CD4-positive, alpha-beta T cell treated with Interleukin-10 for 1 hour (primary cell): ENCODE data around the gene MOK.

Source experiments
- DNase-seq: peaks from one replicate; pipeline ENCODE4 v3.0.0-alpha.2; 2020

Gene MOK

GRCh38 chr14:102222751-102223150 lies 82.2 kb downstream of the MOK start:
- no peak for DNase-seq

DNA sequence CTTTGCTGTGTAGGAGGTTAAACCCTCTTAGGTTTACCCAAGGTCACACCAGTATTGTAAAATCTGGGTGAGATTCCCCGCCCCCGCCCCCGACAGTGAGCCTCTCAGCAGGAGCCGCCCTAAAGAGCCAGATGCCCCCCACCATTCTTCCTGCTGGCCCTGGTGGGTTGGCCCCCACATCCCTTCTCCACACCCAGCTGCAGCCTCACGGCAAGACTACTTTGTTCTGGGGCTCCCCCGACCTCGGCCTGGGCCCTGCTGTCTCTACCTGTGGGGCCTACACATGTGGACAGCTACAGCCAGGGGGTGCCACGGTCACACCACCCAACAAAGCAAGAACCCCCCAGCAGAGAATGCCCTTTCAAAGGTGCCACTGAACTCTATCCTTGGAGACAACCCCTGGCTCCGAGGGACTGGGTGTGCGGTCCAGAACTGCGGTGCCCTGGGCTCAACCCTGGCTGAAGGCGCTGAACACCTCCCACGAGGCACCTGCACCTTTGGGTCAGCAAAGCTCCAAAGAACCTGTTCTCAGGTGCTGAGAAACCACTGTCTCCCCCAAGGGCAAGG lies 82.9 kb downstream of the MOK start:
- DNase-seq, result no peak

DNA sequence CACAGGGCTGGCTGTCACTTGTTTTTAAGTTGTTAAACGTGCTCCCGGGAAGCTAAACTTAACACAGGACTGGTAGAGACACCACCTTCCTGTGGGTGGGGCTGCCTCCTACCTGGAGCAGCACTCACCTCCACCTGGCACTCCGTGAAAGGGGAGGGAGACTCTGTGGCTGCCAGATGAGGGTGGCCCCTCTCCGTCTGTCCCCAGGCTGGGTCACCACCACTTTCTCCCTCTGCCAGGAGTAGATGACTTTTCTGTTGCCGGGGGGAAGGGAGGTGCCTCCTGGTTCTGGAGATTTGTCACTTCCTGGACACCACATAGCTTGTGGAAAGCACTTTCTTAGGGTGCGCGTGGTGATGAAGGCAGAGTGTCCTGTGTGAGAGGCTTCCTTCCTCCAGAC lies 83.9 kb downstream of the MOK start:
- no peak for DNase-seq

GRCh38 chr14:102220031-102220430 lies 84.9 kb downstream of the MOK start:
- DNase-seq, result no peak

DNA sequence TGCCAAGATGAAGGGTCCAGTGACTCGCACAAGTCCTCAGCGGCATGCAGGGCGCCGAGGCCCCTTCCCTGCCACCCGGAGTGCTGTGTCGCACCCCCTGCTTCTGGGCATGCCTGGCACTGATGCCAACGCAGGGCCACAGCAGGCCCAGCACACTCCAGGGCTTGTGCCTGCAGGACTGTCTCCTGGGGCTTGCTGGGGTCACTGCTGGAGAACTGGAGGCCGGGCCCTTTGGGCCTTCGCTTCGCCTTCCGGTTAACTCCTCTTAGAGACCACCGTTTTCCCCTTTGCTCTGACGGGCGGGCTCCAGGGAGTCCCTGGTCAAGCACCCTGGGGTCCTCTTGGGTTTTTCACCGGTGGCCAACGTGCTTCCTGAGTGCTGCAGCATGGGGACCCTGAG lies 85.6 kb downstream of the MOK start:
- no peak for DNase-seq

DNA sequence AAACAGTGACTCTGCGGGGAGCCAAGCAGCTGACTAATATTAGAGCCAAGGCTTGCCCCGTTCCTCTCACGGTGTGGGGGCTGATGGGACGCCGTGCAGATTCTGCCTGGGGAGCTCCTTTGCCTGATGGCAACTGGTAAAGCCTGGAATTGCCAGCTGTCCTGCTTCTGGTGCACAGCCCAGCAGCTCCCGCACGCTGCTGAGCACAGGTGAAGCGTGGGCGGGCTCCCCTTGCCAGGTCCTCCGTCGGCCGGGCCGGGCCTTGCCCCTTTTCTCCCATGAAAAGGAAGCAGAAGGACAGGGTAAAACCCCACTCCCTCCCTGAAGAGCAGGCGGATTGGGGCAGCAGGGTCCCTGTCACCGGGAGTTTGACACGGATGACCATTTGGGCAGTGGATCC lies 86.3 kb downstream of the MOK start:
- no peak for DNase-seq

- DNase-seq, result no peak
Observed at GRCh38 chr14:102217987-102218421, 87.0 kb downstream of the MOK start.

- DNase-seq, result no peak
Observed at GRCh38 chr14:102217399-102217798, 87.6 kb downstream of the MOK start.

- DNase-seq, result no peak
Observed at GRCh38 chr14:102215576-102216250, 89.3 kb downstream of the MOK start.

DNA sequence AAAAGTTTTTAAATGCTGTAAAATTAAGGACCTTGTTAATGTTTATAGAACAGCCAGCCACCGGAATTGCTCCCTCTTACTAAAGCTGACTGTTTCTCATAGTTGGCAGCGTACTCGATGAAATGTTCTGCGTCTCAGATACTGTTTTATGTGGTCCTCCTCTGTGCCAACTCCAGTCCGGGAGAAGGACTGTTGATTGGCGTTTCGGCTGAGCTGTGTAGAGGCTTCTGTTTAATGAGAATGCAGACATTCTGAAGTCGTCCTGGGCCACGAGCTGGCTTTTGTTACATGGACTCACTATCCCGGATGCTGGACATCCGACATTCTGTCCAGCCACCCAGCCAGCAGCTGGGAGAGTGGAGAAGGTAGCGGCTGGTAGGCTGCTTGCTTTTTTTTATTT lies 89.9 kb downstream of the MOK start:
- no peak for DNase-seq

DNA sequence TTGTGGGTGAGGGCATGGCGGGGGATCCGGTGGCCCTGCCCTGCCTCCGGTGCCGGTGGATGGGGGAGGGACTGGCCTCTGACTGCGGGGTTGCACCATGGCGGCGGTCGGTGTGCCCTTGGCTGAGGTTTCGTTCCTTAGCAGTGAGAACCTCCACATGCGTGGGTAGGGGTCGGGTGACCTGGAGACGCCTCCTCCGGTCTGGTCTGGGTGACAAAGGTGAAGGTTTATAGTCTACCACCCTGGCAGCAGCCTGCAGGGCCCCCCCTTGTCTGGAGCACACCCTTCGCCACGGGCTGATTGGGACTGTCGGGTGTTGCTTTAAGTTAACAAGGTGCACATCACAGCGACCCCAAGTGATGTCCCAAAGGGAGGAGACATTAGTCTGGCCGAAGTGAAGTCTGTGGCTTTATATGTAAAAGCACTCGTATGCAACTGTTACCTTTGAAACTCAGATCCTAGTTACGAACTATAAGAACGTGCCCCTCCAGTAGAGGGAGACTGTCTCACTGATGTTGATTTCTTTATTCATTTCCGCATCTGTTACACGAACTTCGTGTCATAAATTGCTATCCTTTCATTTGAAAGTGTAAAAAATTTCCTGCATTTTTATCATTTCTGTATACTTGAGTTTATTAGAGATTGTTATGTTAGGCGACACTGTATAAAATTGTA lies 90.8 kb downstream of the MOK start:
- no peak for DNase-seq

DNA sequence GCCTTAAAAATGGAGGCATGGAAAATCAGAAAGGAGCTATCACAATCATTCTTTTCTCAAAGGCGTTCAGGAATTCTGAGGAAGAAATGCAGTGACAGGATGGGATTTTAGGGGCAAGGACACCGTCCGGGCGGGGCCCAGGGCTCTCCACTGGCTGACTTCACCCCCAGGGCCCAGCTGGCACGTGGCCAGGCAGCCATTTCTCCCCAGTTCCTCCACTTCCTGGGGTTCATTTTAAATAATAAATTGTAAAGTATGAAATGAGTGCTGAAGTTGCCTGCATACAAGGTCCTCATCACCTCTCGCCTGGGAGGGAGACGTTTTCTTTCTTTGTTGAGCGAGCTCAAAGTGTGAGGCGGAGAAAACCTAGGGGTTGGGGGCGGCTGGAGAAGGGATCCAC lies 91.5 kb downstream of the MOK start:
- no peak for DNase-seq

DNA sequence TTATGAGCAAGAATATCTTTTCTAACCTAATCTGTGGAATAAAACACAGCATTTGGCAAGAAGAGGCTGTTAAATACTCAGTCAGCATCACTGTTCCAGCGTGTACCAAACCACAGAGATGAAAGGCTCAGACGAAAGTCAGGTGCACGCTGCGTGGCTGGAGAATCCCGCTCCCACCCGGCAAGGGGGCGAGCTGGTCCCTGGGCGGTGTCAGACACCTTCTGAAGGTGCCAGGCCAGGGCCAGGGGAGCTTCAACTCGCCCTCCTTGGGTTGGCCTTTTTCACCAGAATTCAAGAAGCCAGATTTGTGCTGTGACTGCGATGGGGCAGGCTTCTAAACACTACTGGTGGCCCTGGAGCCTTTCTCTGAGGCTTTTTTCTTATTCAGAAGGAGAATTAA lies 92.1 kb downstream of the MOK start:
- DNase-seq, result no peak

DNA sequence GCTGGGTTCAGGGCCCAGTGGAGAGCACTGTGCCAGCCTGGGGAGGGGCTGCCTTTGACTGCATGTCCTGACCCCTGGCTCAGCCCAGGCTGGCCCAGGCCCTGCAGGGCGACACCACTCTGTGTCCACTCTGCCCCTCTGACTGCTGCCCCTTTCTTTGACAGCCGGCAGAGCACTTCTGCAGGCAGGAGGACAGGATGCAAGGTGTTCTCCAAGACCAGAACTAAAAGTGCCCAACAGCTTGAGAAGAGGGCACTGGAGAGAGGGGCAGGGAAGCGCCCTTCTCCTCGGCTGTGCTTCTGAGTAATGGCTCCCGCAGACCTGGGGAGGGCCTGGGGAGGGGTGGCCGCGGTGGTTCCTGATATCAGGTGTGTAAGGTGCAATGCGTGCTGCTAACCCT lies 92.6 kb downstream of the MOK start:
- DNase-seq, result no peak

GRCh38 chr14:102211240-102211639 lies 93.7 kb downstream of the MOK start:
- DNase-seq, result no peak

DNA sequence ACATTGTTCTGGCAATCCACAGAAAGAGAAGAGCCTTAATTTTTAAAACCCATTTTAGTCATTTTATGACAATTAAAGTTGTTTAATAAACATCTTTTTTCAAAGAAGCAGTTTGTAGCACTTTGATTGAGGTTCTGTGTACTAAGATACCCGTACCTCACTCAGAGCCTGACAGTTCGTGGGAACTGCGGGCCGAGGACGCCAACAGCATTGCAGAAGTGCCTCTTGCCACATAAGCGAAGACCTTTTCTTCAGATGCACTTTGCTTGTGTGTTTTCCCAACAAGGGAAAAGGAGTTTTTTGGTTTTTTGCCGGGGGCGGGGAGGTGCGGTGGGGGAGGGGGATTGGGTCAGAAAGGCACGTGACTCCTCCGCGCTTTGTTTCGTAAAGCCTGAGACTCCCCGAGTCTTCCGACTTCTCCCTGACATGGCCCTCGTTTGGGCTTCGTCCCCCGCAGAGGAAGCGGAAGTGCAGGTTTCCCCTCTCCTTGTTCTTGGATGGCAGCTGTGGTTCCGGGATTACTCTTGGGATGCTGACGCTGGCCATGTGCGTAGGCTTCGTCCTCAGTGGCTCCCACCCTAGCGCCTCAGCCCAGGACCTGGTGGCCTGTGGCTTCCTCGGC lies 94.4 kb downstream of the MOK start:
- no peak for DNase-seq

DNA sequence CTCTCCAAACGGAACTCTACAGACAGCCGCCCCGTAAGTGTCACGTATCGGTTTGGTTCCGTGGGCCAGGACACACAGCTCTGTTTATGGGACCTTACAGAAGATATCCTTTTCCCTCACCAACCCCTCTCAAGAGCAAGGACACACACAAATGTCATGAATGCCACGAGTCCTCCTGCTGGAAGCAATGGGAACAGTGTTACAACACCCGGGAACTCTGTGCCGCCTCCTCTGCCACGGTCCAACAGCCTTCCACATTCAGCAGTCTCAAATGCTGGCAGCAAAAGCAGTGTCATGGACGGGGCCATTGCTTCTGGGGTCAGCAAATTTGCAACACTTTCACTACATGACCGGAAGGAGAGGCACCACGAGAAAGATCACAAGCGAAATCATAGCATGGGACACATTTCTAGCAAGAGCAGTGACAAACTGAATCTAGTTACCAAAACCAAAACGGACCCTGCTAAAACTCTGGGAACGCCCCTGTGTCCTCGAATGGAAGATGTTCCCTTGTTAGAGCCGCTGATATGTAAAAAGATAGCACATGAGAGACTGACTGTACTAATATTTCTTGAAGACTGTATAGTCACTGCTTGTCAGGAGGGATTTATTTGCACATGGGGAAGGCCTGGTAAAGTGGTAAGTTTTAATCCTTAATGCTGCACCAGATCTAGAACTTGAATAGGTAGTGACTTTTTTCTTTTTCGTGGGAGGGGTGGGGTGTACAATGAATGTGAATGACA lies 95.6 kb downstream of the MOK start:
- DNase-seq, result no peak

GRCh38 chr14:102208741-102209140 lies 96.2 kb downstream of the MOK start:
- no peak for DNase-seq

DNA sequence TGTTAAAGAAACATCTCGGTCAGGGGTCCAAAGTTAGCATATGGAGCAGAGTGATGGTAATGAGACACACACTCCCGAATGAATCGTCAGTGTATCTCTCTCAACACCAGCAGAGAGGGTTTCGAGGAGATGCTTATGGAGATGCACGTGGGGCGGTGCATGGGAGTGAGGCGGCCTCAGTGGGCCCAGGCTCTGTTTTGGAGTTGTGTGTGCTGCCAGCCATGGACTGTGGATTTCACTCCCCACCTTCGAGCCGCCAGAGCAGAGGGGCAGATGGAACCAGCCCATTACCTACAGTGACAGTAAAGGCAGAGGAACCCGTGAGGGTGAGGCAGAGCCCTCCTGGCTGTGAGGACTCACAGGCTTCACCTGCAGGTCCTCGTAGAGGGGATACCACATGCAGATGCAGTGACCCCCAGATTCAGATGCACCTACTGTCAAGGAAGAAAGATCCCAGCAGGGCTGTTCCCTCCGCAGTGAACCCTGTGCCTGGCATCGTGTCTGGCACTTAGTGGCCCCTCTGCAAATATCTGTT lies 97.1 kb downstream of the MOK start:
- DNase-seq, result no peak

GRCh38 chr14:102206918-102207317 lies 98.0 kb downstream of the MOK start:
- no peak for DNase-seq

DNA sequence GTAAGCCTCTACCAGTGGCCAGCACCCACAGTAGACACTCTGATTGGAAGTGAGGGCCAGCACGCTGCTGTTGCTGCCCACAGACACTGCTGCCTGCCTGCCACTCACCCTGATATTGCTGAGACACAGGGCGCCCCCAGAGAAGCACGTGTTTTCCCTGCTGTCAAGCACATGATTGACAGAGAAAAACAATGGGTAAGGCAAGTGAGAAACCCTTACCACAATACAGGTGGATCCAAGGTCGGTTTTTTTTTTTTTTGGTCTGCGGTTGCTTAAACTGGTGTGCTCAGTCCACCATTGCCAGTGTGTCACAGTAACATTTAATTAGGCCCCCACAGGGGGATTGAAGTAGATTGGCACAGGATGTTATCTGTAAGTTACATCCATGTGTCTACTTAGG lies 99.4 kb downstream of the MOK start:
- DNase-seq, result no peak

GRCh38 chr14:102203382-102203781 lies 101.6 kb downstream of the MOK start:
- DNase-seq, result no peak

GRCh38 chr14:102202944-102203343 lies 102.0 kb downstream of the MOK start:
- DNase-seq, result no peak
